Measurements from ENCODE around the gene HHLA2.
"Not testable (repeated sequence)": the region's sequence is repeated elsewhere in the genome, so short reads cannot be mapped to it uniquely, and the experiment has no call there.

HHLA2 gene

DNA sequence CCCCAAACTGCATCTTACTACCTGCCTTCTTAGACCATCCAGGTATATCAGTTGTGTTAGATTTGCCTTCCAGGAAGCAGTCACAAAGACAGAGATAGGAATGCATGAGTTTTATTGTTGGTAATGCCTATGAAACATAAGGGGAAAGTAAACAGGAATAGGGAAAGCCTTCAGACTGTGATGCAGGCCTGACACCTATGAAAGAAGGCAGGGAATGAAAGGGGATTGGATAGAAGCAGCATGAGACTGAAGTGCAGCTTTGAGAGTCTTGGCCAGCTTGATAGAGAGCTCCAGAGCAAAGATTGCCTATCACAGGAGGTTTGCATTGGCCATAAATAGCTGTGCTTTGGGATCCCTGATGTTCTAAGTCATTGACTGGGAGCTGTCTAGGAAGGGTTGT is 15.9 kb upstream of the HHLA2 start:
- no peak for TF ChIP-seq CTCF (IDR thresholded peaks at IDR 0.05; ENCODE audit: borderline replicate concordance, insufficient read depth, low read depth, low read length)
- H3K4me3 ChIP-seq (ENCODE audit: low read depth, low read length): no peak overlapping the region

GRCh38 chr3:108281670-108282069 is 14.7 kb upstream of the HHLA2 start:
- no peak for TF ChIP-seq CTCF (IDR thresholded peaks at IDR 0.05; ENCODE audit: borderline replicate concordance, insufficient read depth, low read depth, low read length)
- no peak overlapping the region for H3K4me3 ChIP-seq (ENCODE audit: low read depth, low read length)

- no peak overlapping the region for H3K4me3 ChIP-seq (ENCODE audit: low read depth, low read length)
- TF ChIP-seq CTCF (IDR thresholded peaks at IDR 0.05; ENCODE audit: borderline replicate concordance, insufficient read depth, low read depth, low read length): no peak
These were observed 13.3 kb upstream of the HHLA2 start for GRCh38 chr3:108283006-108283405.

DNA sequence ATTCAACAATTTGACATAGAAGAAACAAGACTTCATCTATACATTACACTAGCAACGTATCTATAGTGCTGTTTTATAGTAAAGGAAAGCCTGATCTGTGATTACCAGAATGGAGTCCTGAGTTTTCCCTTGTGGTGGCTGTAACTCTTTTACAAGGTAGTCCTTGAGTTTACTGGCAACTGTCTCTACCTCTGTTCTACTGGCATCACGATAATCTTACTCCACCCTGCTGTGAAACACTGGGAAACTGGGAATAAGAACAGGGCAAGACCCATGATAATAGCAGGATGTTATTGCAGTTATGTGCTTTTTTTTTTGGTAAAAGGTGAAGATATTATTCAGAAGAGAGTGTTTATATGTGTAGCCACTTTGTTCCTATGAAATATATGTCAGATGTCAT is 12.4 kb upstream of the HHLA2 start:
- no peak overlapping the region for H3K4me3 ChIP-seq (ENCODE audit: low read depth, low read length)
- TF ChIP-seq CTCF (IDR thresholded peaks at IDR 0.05; ENCODE audit: borderline replicate concordance, insufficient read depth, low read depth, low read length): no peak

GRCh38 chr3:108285176-108285575 is 11.2 kb upstream of the HHLA2 start:
- TF ChIP-seq CTCF (IDR thresholded peaks at IDR 0.05; ENCODE audit: borderline replicate concordance, insufficient read depth, low read depth, low read length): no peak
- H3K4me3 ChIP-seq (ENCODE audit: low read depth, low read length): no peak overlapping the region

DNA sequence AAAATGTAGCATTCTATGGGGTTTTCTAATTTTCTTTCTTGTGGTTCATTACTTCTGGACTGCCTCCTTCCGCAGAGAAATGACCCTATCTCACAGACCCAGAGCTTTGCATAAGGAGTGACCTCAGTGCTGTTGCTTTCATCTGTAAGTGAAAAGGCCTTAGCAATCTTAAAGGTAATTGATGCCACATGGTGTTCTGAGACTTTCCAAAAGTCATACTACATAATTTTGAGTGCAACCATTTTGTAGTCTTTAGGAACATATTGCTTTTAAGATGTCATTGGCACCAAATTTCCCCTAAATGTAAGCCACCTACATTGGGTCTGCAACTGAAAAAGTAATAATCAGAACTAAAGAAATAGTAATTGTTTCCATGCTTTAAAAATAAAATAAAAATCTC is 9.2 kb upstream of the HHLA2 start:
- TF ChIP-seq CTCF (IDR thresholded peaks at IDR 0.05; ENCODE audit: borderline replicate concordance, insufficient read depth, low read depth, low read length): no peak
- H3K4me3 ChIP-seq (ENCODE audit: low read depth, low read length): no peak overlapping the region

GRCh38 chr3:108288193-108288592 is 8.2 kb upstream of the HHLA2 start:
- not testable (repeated sequence) for H3K4me3 ChIP-seq (ENCODE audit: low read depth, low read length)

- no peak overlapping the region for H3K4me3 ChIP-seq (ENCODE audit: low read depth, low read length)
- no peak for TF ChIP-seq CTCF (IDR thresholded peaks at IDR 0.05; ENCODE audit: borderline replicate concordance, insufficient read depth, low read depth, low read length)
These were observed 7.2 kb upstream of the HHLA2 start for GRCh38 chr3:108289159-108289558.

All from GM12875 (cell line).